Activated naive CD4-positive, alpha-beta T cell treated with anti-CD3 and anti-CD28 coated beads for 36 hours (primary cell): ENCODE measurements around the gene CCR5AS.
A peak's percentile ranks its signal among the peaks of the same experiment; 100 is the strongest.

Source experiments
- CTCF ChIA-PET: fragments of 350-600 bp; sonication (Branson Sonifier 250); formaldehyde crosslinking; loops from one replicate; lab custom pipeline; 2021; ENCODE audit warnings: antibody characterized with exemption; lab: Charles Lee
- DNase-seq: peaks from one replicate; pipeline ENCODE4 v3.0.0-alpha.2; 2020
- H3K27ac Mint-ChIP-seq: one replicate; pipeline ENCODE4 v1.8.0; 2021; ENCODE audit warnings: mild to moderate bottlenecking, mixed read lengths
- H3K27me3 Mint-ChIP-seq: one replicate; pipeline ENCODE4 v1.8.0; 2021; ENCODE audit warnings: low read depth, mixed read lengths
- H3K36me3 Mint-ChIP-seq: one replicate; pipeline ENCODE4 v1.8.0; 2021; ENCODE audit warnings: low read depth, mixed read lengths
- H3K4me1 Mint-ChIP-seq: one replicate; pipeline ENCODE4 v1.8.0; 2021; ENCODE audit warnings: low read depth, mixed read lengths
- H3K4me3 Mint-ChIP-seq: one replicate; pipeline ENCODE4 v1.8.0; 2021; ENCODE audit warnings: mild to moderate bottlenecking, moderate library complexity, mixed read lengths
- H3K9me3 Mint-ChIP-seq: one replicate; pipeline ENCODE4 v1.8.0; 2021; ENCODE audit warnings: mixed read lengths
- intact Hi-C: fragments of 100-400 bp; cut with micrococcal nuclease; formaldehyde crosslinking; loops from one replicate; pipeline ENCODE4 v1.15.1; 2023

Gene CCR5AS

GRCh38 chr3:46354478-46354877 lies 52.4 kb downstream of the CCR5AS start:
- H3K4me3 Mint-ChIP-seq = no peak overlapping the region
- H3K27me3 Mint-ChIP-seq = peaks cover 34% of the 10 kb centered on the region
- no peak overlapping the region for H3K27ac Mint-ChIP-seq

GRCh38 chr3:46353647-46354410 lies 53.0 kb downstream of the CCR5AS start, which contains the start of gene CCR2:
CCR2 (plus strand) TSS chr3:46354111; CDS start chr3:46357528, 3,417 bp downstream.
- H3K27ac Mint-ChIP-seq = no peak within 1 kb of the TSS
- H3K9me3 Mint-ChIP-seq = no peaks in the 10 kb centered on the region
- H3K27me3 Mint-ChIP-seq = peaks cover 34% of the 10 kb centered on the region
- intact Hi-C loops = no loop called here
- CTCF ChIA-PET = interaction anchor here (0.9 to 2.9 kb wide), 2 partner anchors 17 to 411 kb away, joined by 3 to 12 read pairs; partner anchors contain the start of genes CCR5 and CXCR6
- no peak within 1 kb of the TSS for H3K4me3 Mint-ChIP-seq
- DNase-seq = peak; percentile 32
- H3K36me3 Mint-ChIP-seq = no peaks in the 10 kb centered on the region
- peaks cover 60% of the 10 kb centered on the region for H3K4me1 Mint-ChIP-seq

More at GRCh38 chr3:46354478-46354877, 52.4 kb downstream of the CCR5AS start:
- CTCF ChIA-PET = interaction anchor here (0.8 to 2.9 kb wide), 3 partner anchors 16 to 411 kb away, joined by 3 to 12 read pairs (median 5); partner anchors contain the start of genes CCR5 and CXCR6
- Mint-ChIP-seq H3K9me3 (no peaks in the 10 kb centered on the region), H3K36me3 (no peaks in the 10 kb centered on the region), H3K4me1 (peaks cover 58% of the 10 kb centered on the region)
- intact Hi-C loops = no loop called here
- no peak for DNase-seq

- Mint-ChIP-seq H3K4me3 (no peak overlapping the region), H3K27ac (no peak overlapping the region), H3K27me3 (peaks cover 33% of the 10 kb centered on the region), H3K9me3 (no peaks in the 10 kb centered on the region), H3K4me1 (peaks cover 63% of the 10 kb centered on the region), H3K36me3 (no peaks in the 10 kb centered on the region)
- CTCF ChIA-PET = interaction anchor here (0.6 to 2.9 kb wide), 2 partner anchors 17 to 19 kb away, joined by 3 to 12 read pairs; partner anchors contain the start of gene CCR5
- no peak for DNase-seq
- intact Hi-C loops = no loop called here
These were observed 53.8 kb downstream of the CCR5AS start for GRCh38 chr3:46353090-46353489.

- Mint-ChIP-seq H3K4me1 (peaks cover 63% of the 10 kb centered on the region), H3K36me3 (no peaks in the 10 kb centered on the region), H3K27me3 (peaks cover 25% of the 10 kb centered on the region), H3K9me3 (no peaks in the 10 kb centered on the region), H3K4me3 (no peak overlapping the region), H3K27ac (no peak overlapping the region)
- CTCF ChIA-PET = interaction anchor here (1.4 kb wide), 1 partner anchor 27 kb away, joined by 4 read pairs; no protein-coding TSS in a partner anchor
- DNase-seq = no peak
- intact Hi-C loops = no loop called here
These were observed 55.2 kb downstream of the CCR5AS start for GRCh38 chr3:46351646-46352045.

- H3K36me3 Mint-ChIP-seq = no peaks in the 10 kb centered on the region
- H3K27me3 Mint-ChIP-seq = peaks cover 18% of the 10 kb centered on the region
- no peak overlapping the region for H3K4me3 Mint-ChIP-seq
- DNase-seq = no peak
- no peaks in the 10 kb centered on the region for H3K9me3 Mint-ChIP-seq
- H3K4me1 Mint-ChIP-seq = peaks cover 61% of the 10 kb centered on the region
- no peak overlapping the region for H3K27ac Mint-ChIP-seq
- intact Hi-C loops = no loop called here
- CTCF ChIA-PET = interaction anchor here (1.4 to 2.3 kb wide), 3 partner anchors 19 to 74 kb away, joined by 4 to 8 read pairs (median 4); no protein-coding TSS in a partner anchor
These were observed 56.7 kb downstream of the CCR5AS start for GRCh38 chr3:46350262-46350565.

GRCh38 chr3:46349484-46350261 lies 57.2 kb downstream of the CCR5AS start:
- Mint-ChIP-seq H3K4me1 (peaks cover 57% of the 10 kb centered on the region), H3K4me3 (no peak overlapping the region), H3K36me3 (no peaks in the 10 kb centered on the region), H3K9me3 (no peaks in the 10 kb centered on the region), H3K27ac (no peak overlapping the region), H3K27me3 (peaks cover 16% of the 10 kb centered on the region)
- DNase-seq = no peak
- intact Hi-C loops = no loop called here
- CTCF ChIA-PET = interaction anchor here (1.4 to 2.3 kb wide), 3 partner anchors 20 to 73 kb away, joined by 4 to 8 read pairs (median 4); no protein-coding TSS in a partner anchor

GRCh38 chr3:46348823-46349482 lies 57.9 kb downstream of the CCR5AS start:
- intact Hi-C loops = no loop called here
- Mint-ChIP-seq H3K4me3 (no peak overlapping the region), H3K4me1 (peaks cover 50% of the 10 kb centered on the region)

GRCh38 chr3:46344476-46344875 lies 62.4 kb downstream of the CCR5AS start:
- CTCF ChIA-PET = no interaction called here
- peaks cover 11% of the 10 kb centered on the region for H3K4me1 Mint-ChIP-seq
- intact Hi-C loops = no loop called here
- no peaks in the 10 kb centered on the region for H3K36me3 Mint-ChIP-seq
- no peaks in the 10 kb centered on the region for H3K27me3 Mint-ChIP-seq
- peaks cover 9% of the 10 kb centered on the region for H3K9me3 Mint-ChIP-seq
- no peak overlapping the region for H3K27ac Mint-ChIP-seq
- H3K4me3 Mint-ChIP-seq = no peak overlapping the region
- DNase-seq = no peak

More at GRCh38 chr3:46348823-46349482, 57.9 kb downstream of the CCR5AS start:
- DNase-seq = no peak
- H3K36me3 Mint-ChIP-seq = no peaks in the 10 kb centered on the region
- CTCF ChIA-PET = interaction anchor here (2.3 kb wide), 1 partner anchor 73 kb away, joined by 8 read pairs; no protein-coding TSS in a partner anchor
- H3K27me3 Mint-ChIP-seq = peaks cover 13% of the 10 kb centered on the region
- no peak overlapping the region for H3K27ac Mint-ChIP-seq
- no peaks in the 10 kb centered on the region for H3K9me3 Mint-ChIP-seq

GRCh38 chr3:46338840-46339239 lies 68.0 kb downstream of the CCR5AS start:
- Mint-ChIP-seq H3K9me3 (peaks cover 24% of the 10 kb centered on the region), H3K36me3 (peaks cover 5% of the 10 kb centered on the region), H3K27me3 (no peaks in the 10 kb centered on the region), H3K27ac (no peak overlapping the region), H3K4me3 (no peak overlapping the region), H3K4me1 (peaks cover 10% of the 10 kb centered on the region)
- CTCF ChIA-PET = no interaction called here
- no peak for DNase-seq
- intact Hi-C loops = no loop called here

GRCh38 chr3:46337911-46338310 lies 69.0 kb downstream of the CCR5AS start:
- H3K4me3 Mint-ChIP-seq = no peak overlapping the region
- H3K27ac Mint-ChIP-seq = no peak overlapping the region
- H3K4me1 Mint-ChIP-seq = peaks cover 10% of the 10 kb centered on the region
- intact Hi-C loops = no loop called here
- no peak for DNase-seq
- H3K36me3 Mint-ChIP-seq = peaks cover 5% of the 10 kb centered on the region
- CTCF ChIA-PET = no interaction called here
- peaks cover 24% of the 10 kb centered on the region for H3K9me3 Mint-ChIP-seq
- H3K27me3 Mint-ChIP-seq = peaks cover 4% of the 10 kb centered on the region

GRCh38 chr3:46335541-46335940 lies 71.3 kb downstream of the CCR5AS start:
- H3K36me3 Mint-ChIP-seq = peaks cover 5% of the 10 kb centered on the region
- CTCF ChIA-PET = interaction anchor here (0.6 kb wide), 1 partner anchor 97 kb away, joined by 4 read pairs; no protein-coding TSS in a partner anchor
- H3K4me3 Mint-ChIP-seq = no peak overlapping the region
- no peak for DNase-seq
- H3K9me3 Mint-ChIP-seq = peaks cover 24% of the 10 kb centered on the region
- H3K27me3 Mint-ChIP-seq = peaks cover 10% of the 10 kb centered on the region
- intact Hi-C loops = no loop called here
- H3K27ac Mint-ChIP-seq = no peak overlapping the region
- H3K4me1 Mint-ChIP-seq = peaks cover 10% of the 10 kb centered on the region
